B cell (primary cell): ENCODE results near the gene TBL1XR1. TPM values are rescaled to one million over a fixed set of nuclear protein-coding genes. Genes with fewer than 3 reads are reported as not detected.
"Not testable (repeated sequence)": the region's sequence is repeated elsewhere in the genome, so short reads cannot be mapped to it uniquely, and the experiment has no call there.

ENCODE experiments used
- ATAC-seq: fragments of 200-7000 bp; cut with Tn5 transposase; one replicate; pipeline ENCODE4 v1.10.0; 2021; ENCODE audit warnings: low read depth, mild to moderate bottlenecking, moderate number of reproducible peaks, moderate library complexity
- CTCF ChIA-PET: fragments of 350-600 bp; sonication (Branson Sonifier 250); formaldehyde crosslinking; loops from one replicate; lab custom pipeline; 2021; ENCODE audit warnings: antibody characterized with exemption, inconsistent platforms; lab: Charles Lee
- POLR2A ChIA-PET: fragments of 350-600 bp; sonication (Branson Sonifier 250); formaldehyde crosslinking; loops from one replicate; lab custom pipeline; 2021; ENCODE audit warnings: antibody characterized with exemption; lab: Charles Lee
- DNase-seq: peaks from one replicate; pipeline ENCODE4 v3.0.0; 2013
- H2AFZ ChIP-seq: 2 replicates; pipeline ENCODE4 v1.6.1; 2012; ENCODE audit warnings: mild to moderate bottlenecking, low read depth, low read length; ENCODE audit not compliant: insufficient read depth, poor library complexity, severe bottlenecking
- H3K27ac ChIP-seq, 2 donors: 1 replicate in 1 of 2; 2 replicates in 1 of 2; pipeline ENCODE4 v1.5.1; 2012 to 2013; ENCODE audit warnings: low read length in 2 of 2, mild to moderate bottlenecking in 2 of 2, moderate library complexity in 1 of 2
- H3K27me3 ChIP-seq, 4 experiments: fragments of 200-600 bp in 1 of 4; sonication (generic) in 1 of 4; replicated peaks in 1 of 4; 1 replicate in 2 of 4; 2 replicates in 2 of 4; pipeline versions ENCODE4 v1.6.1 to v1.7.0; 2013 to 2016; ENCODE audit warnings: low read length in 3 of 4, mild to moderate bottlenecking in 2 of 4, mixed read lengths in 1 of 4, moderate library complexity in 1 of 4; ENCODE audit not compliant: insufficient read depth in 4 of 4, control insufficient read depth in 3 of 4; ENCODE audit errors: control extremely low read depth in 1 of 4
- H3K36me3 ChIP-seq, 2 experiments: replicated peaks in 1 of 2; 1 replicate in 1 of 2; 2 replicates in 1 of 2; pipeline versions ENCODE4 v1.6.1 to v1.7.1; 2013; ENCODE audit warnings: low read length in 1 of 2; ENCODE audit not compliant: insufficient read depth in 2 of 2, control insufficient read depth in 1 of 2; ENCODE audit errors: control extremely low read depth in 1 of 2, extremely low read depth in 1 of 2
- H3K4me1 ChIP-seq, 2 donors: fragments of 200-600 bp in 1 of 2; sonication (generic) in 1 of 2; 1 replicate in 1 of 2; 2 replicates in 1 of 2; pipeline versions ENCODE4 v1.5.1 to v1.6.1; 2013 to 2017; ENCODE audit warnings: low read length in 2 of 2; ENCODE audit not compliant: control insufficient read depth in 2 of 2, insufficient read depth in 2 of 2
- H3K4me2 ChIP-seq: replicated peaks from 2 replicates; pipeline ENCODE3; 2012; ENCODE audit warnings: mild to moderate bottlenecking, low read depth, low read length; ENCODE audit not compliant: poor library complexity, severe bottlenecking
- H3K4me3 ChIP-seq, 5 experiments: fragments of 200-600 bp in 1 of 5; sonication (generic) in 1 of 5; 1 replicate in 3 of 5; 2 replicates in 2 of 5; pipeline versions ENCODE4 v1.5.1 to v1.7.0; 2011 to 2016; ENCODE audit warnings: low read length in 4 of 5, mild to moderate bottlenecking in 4 of 5, low read depth in 2 of 5, control low read depth in 1 of 5, moderate library complexity in 1 of 5; ENCODE audit not compliant: insufficient read depth in 1 of 5; ENCODE audit errors: control extremely low read depth in 1 of 5, extremely low read depth in 1 of 5
- H3K79me2 ChIP-seq: fragments of 200-600 bp; sonication (generic); one replicate; pipeline ENCODE4 v1.6.0; 2016; ENCODE audit warnings: low read length; ENCODE audit not compliant: control insufficient read depth, insufficient read depth
- H3K9ac ChIP-seq: fragments of 200-600 bp; sonication (generic); 2 replicates; pipeline ENCODE4 v1.6.1; 2017; ENCODE audit warnings: mild to moderate bottlenecking, low read length, moderate library complexity
- H3K9me3 ChIP-seq, 3 donors: one replicate each; pipeline versions ENCODE4 v1.6.1 to v1.7.1; 2013; ENCODE audit warnings: low read length in 2 of 3; ENCODE audit not compliant: control insufficient read depth in 2 of 3, insufficient read depth in 1 of 3; ENCODE audit errors: control extremely low read depth in 1 of 3
- H4K20me1 ChIP-seq: 2 replicates; pipeline ENCODE4 v1.6.0; 2012; ENCODE audit warnings: mild to moderate bottlenecking, low read length; ENCODE audit not compliant: insufficient read depth, control insufficient read depth, poor library complexity, severe bottlenecking
- H3K27ac Mint-ChIP-seq: one replicate; pipeline ENCODE4 v1.8.0; 2021; ENCODE audit warnings: mixed read lengths
- H3K27me3 Mint-ChIP-seq: one replicate; pipeline ENCODE4 v1.8.0; 2021; ENCODE audit warnings: mixed read lengths
- H3K4me1 Mint-ChIP-seq: one replicate; pipeline ENCODE4 v1.8.0; 2021; ENCODE audit warnings: mixed read lengths
- H3K4me3 Mint-ChIP-seq: one replicate; pipeline ENCODE4 v1.8.0; 2021; ENCODE audit warnings: mixed read lengths
- H3K9me3 Mint-ChIP-seq: one replicate; pipeline ENCODE4 v1.8.0; 2022; ENCODE audit warnings: mixed read lengths; ENCODE audit not compliant: insufficient read depth
- CTCF ChIP-seq: fragments of 200-600 bp; IDR thresholded peaks from one replicate; pipeline ENCODE4 v1.8.0; 2022; ENCODE audit warnings: antibody characterized with exemption, mild to moderate bottlenecking
- EZH2 ChIP-seq: IDR thresholded peaks from 2 replicates; pipeline ENCODE4 v1.6.1; 2012; ENCODE audit warnings: borderline replicate concordance, low read depth, mild to moderate bottlenecking, moderate library complexity, low read length; ENCODE audit not compliant: insufficient read depth, poor library complexity, severe bottlenecking
- WGBS: methylation state at CpG from one replicate; pipeline ENCODE4 v1.1.5; 2013; ENCODE audit warnings: missing lambda C conversion rate; ENCODE audit not compliant: insufficient coverage; 5-methylcytosine and 5-hydroxymethylcytosine counted together
- intact Hi-C: fragments of 100-400 bp; cut with micrococcal nuclease; formaldehyde crosslinking; loops from one replicate; pipeline ENCODE4 v1.10.0; 2022
- polyA plus RNA-seq: library from polyadenylated mRNA; depleted of rRNA; stranded (reverse); fragments of >200 nt; gene quantifications from 2 replicates; pipeline ENCODE4 v1.2.3, GENCODE V29; 2012
- total RNA-seq, 2 donors: library from RNA; stranded (reverse); fragments of 120-200 nt in 1 of 2; gene quantifications; 1 replicate in 1 of 2; 2 replicates in 1 of 2; pipeline versions ENCODE4 v1.2.3 to v1.2.4, GENCODE V29; 2013 to 2022

The TBL1XR1 gene
- total and polyA plus RNA-seq, 2 donors (not counting 1 experiment from before 2014, with no cell fraction given): 17.6 to 128 TPM

- DNase-seq (no peak), ATAC-seq (no peak)
- H3K4me3 ChIP-seq: no peak overlapping the region
- CTCF ChIA-PET: interaction anchor here (0.6 to 6.5 kb wide), 5 partner anchors 49 to 168 kb away, joined by 3 to 73 read pairs (median 7); no protein-coding TSS in a partner anchor
- no peak for TF ChIP-seq CTCF
- TF ChIP-seq EZH2: no peak
- H3K9ac ChIP-seq: peak overlapping the region; percentile 89
- intact Hi-C loops: no loop called here
- H3K4me2 ChIP-seq: peak overlapping the region; percentile 75
- peaks cover 50 to 58% of the 10 kb centered on the region in 2 donors for H3K4me1 ChIP-seq
- peak overlapping the region; percentile 54 for H3K27ac Mint-ChIP-seq
- H3K4me1 Mint-ChIP-seq: peaks cover 62% of the 10 kb centered on the region
- no peaks in the 10 kb centered on the region for H3K36me3 ChIP-seq
- peaks cover 27% of the 10 kb centered on the region for H4K20me1 ChIP-seq
- H3K27ac ChIP-seq: peak overlapping the region in 1 of 2 donors; percentile 90
- no peaks in the 10 kb centered on the region for H3K27me3 Mint-ChIP-seq
- no peak overlapping the region for H2AFZ ChIP-seq
- no peaks in the 10 kb centered on the region for H3K9me3 Mint-ChIP-seq
- H3K4me3 Mint-ChIP-seq: peak overlapping the region; percentile 99
- peaks cover 0 to 4% (median 0%) of the 10 kb centered on the region in 3 donors for H3K9me3 ChIP-seq
- POLR2A ChIA-PET: interaction anchor here (0.6 kb wide), 1 partner anchor 138 kb away, joined by 5 read pairs; no protein-coding TSS in a partner anchor
- 83% methylated on average over 3 of the region's 9 CpGs for WGBS
- H3K79me2 ChIP-seq: peaks cover 77% of the 10 kb centered on the region
- no peaks in the 10 kb centered on the region for H3K27me3 ChIP-seq
Measured at GRCh38 chr3:177193688-177194268, 3.5 kb downstream of the TBL1XR1 start.

DNA sequence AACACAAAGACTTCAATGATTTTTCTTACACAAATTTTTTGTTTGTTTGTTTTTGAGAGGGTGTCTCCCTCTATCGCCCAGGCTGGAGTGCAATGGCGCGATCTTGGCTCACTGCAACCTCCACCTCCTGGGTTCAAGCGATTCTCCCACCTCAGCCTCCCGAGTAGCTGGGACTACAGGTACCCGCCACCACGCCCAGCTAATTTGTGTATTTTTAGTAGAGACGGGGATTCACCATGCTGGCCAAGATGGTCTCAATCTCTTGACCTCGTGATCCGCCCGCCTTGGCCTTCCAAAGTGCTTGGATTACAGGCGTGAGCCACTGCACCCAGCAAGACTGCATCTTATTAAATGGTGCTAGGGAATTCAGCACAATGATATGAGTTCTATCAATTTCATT, 4.0 kb downstream of the TBL1XR1 start:
- H3K4me3 ChIP-seq, intact Hi-C loops, H3K9me3 ChIP-seq, H3K36me3 ChIP-seq, H3K27me3 Mint-ChIP-seq, H3K27ac ChIP-seq, H3K4me2 ChIP-seq, H2AFZ ChIP-seq, DNase-seq, ATAC-seq, H3K9ac ChIP-seq, H3K9me3 Mint-ChIP-seq, H3K27me3 ChIP-seq: not testable (repeated sequence)
- Histone ChIP-seq H4K20me1 (peaks cover 32% of the 10 kb centered on the region), H3K79me2 (peaks cover 82% of the 10 kb centered on the region), H3K4me1 (peaks cover 45 to 53% of the 10 kb centered on the region in 2 donors)
- H3K4me1 Mint-ChIP-seq: peaks cover 62% of the 10 kb centered on the region
- no CpG with 5 or more reads among the region's 12 CpGs for WGBS
- H3K4me3 Mint-ChIP-seq: peak overlapping the region; percentile 99
- peak overlapping the region; percentile 54 for H3K27ac Mint-ChIP-seq
- ChIA-PET CTCF (interaction anchor here (2.6 kb wide), 1 partner anchor 142 kb away, joined by 14 read pairs; no protein-coding TSS in a partner anchor), POLR2A (interaction anchor here (0.6 kb wide), 2 partner anchors 14 to 138 kb away, joined by 5 to 9 read pairs; no protein-coding TSS in a partner anchor)
